GM21825 (cell line): ENCODE results near the gene NKX1-2.

Experiments used
- ATAC-seq: cut with Tn5 transposase; IDR thresholded peaks from one replicate; pipeline ENCODE4 v1.9.1; 2021; ENCODE audit warnings: mild to moderate bottlenecking, moderate library complexity; ENCODE audit not compliant: unreplicated experiment

Gene NKX1-2

DNA sequence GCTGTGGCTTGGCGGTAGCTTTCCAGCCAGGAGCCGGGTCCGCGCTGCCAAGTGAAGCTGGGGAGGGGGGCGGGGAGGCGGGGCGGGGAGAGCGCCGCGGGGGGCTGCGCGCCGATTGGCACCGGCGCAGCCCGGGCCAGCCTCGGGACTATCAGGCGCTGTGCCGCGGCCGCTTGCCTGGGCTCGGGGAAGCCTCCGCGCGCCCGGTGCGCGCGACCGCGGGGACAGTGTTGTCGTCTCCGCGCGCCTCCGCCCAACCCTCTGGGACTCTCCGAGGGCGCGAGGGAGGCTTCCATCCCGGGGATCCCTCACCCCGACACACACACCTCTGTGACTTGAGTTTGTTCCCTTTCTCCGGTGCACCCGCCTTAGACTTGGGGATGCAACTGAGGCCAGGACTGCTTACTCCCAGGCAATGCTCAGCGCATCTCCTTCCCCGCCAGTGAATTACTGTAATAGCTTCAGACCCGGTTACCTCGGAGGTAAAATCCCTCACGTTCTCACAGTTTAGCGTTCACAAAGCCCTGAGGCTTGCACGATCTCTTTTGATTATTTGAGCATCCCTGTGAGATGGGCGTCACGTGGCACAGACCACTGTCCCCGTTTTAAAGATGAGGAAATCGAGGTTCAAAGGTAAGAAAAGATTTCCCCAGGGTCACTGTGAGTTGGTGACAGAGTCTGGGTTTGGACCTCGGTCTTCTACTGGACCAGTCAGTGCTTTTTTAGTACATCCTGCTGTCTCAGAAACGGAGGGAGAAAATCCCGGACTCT, at the start of gene NKX1-2:
Gene NKX1-2 (minus strand): TSS at position 24 of the 771 bp plus-strand sequence. CDS start 92 bp downstream, outside the sequence.
- no peak for ATAC-seq

DNA sequence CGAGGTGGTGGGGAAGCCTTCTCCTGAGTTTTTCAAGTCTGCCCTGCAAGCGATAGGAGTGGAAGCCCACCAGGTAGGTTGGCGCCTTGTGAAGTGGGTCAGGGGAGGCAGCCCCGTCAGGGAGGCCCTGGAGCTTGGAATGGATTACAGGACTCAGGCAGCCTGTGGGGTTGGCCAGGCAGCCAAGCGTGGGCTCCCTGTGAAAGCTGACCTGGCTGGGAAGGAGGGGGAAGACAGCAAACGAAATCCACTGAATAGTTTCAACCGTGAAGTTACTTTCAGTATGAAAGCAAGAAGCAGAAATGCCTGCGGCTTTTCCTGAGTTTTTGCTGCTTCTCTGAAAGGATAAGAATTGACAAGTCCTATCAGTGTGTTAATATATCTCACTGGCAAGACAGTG, 48.2 kb upstream of the NKX1-2 start:
- no peak for ATAC-seq

DNA sequence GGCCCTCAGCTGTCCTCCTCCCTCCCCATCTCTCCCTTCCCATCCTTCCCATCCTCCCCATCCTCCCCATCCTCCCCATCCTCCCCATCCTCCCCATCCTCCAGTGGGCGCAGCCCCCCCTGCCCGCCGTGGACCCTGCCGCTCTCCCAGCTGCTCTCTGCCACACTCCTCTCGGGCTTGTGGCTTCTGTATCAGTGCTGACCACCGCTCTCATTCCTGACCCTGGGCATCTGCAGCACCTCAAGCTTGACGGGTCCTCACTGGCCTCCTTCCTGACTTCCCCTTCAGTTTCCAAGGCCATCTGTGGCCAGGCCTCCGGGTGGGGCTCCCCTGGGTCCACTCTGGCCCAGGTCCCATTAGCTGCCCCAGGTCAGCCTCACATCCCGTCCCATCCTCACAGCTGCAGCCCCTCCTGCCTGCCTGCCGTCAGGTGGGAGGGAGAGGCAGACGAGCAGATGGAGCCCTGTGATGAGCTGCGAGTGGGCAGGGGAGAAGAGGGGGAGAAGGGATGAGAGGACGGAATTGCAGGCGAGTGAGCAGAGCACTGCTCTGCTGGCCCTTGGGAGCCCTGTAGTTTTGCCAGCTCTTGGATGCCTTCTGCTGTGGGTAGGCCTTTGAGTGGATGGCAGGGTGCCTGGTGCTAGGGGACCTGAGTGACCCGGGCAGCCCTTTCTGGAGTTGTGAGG, 47.5 kb upstream of the NKX1-2 start:
- ATAC-seq: no peak

DNA sequence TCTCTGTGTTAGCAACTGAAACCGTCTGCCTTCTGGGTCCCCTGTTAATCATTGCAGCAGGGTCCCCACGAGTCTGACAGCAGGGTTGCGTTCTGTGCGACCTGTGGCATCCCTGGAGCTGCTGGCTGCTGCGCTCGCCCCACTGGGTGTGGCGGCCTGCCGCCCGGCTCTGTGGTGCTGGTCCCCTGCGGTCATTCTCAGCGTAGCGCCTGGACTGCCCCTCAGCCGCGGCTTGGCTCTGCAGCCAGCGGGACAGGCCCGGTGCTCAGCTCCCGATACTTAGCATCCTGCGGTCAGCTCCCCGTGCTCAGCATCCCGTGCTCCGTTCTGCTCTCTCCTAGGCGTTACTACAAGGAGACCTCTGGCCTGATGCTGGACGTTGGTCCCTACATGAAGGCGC, 46.8 kb upstream of the NKX1-2 start:
- ATAC-seq: no peak

DNA sequence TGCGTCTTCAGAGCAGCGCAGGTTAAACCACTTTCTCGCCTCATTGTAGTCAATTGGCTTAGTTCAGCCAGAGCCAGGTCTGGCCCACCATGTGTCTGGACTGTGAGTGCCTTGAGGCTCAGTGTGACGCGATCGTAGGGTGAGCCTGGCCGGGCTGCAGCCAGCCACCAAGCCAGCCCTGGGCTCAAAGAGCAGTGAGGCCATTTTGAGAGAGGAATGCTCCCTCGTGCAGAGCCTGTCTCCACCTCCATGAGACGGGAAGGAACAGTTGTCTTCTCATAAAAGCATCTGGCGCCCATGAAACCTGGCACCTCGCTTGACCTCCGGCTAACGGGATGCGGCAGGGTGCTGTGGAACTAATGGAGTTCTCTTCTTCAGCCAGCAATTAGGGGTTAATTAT, 46.3 kb upstream of the NKX1-2 start:
- no peak for ATAC-seq

DNA sequence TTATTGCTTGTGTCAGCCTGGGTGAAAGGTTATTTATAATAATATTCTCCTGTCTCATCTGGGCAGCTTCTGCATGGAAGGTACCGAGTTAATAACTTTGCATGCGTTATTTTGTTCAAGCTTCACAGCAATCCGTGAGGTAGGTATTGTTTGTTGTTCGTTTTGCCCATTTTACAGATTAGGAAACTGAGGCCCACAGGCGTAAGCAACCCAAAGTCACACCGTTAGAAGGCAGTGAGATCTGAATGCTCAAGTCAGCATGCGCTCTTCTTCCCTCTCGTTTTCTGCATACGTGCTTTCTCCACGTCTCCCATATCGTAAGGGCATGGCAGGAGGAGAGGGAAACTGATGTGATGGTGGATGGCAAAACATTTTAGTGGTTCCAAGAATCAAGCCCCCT, 45.9 kb upstream of the NKX1-2 start:
- no peak for ATAC-seq

DNA sequence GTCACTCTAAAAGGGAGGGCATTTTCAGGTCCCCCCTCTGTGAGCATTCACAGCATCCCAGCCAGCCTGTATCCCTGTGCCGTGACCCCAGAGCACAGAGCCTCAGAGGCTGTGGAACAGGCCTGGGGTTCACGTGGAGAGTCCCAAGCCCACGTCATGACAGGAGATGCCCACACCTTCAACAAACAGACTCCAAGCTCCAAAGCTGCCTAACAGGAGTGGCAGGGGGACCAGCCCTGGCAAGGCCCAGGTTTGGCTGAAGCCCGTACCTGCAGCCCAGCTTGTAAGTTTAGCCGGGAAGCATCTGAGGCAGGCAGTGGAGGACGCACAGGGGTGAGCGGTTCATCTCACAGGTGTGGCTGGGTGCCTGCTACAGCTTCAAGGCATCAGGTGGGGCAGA, 45.3 kb upstream of the NKX1-2 start:
- ATAC-seq: no peak

DNA sequence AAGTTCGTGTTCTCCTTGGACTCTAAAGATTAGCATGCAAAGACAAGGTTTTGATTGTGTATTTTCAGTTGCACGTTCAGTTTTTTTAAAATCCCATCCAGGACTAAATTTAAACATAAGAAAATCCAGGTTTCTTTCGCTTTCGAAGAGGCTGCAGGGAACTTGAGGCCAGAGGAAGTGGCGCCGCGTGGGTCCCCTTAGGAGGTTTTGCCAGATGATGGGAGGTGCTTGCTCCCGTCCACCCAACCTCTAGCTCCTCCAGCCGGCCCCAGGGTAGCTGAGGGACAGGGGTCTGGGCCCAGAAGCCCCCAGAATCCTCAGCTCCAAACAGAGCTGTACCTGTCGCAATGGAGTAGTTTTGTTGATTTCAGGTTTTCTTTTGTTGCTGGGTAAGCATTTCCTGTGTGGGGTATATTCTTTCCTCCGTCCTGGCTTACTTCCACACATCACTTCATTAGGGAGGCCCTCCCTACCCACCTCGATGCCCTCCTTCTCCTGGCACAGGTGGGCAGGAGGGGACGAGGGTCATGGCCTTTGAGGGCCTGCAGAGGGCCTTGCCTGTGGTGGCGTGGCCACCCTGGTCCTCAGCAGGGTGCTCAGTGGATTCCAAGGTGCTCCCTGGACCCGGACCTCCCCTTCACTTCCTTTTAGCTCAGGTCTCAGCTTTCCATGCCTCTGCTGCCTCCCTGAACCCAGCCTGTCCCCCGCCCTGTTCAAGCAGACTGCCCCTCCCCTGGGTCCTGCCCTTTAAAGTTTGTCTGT, 44.4 kb upstream of the NKX1-2 start:
- no peak for ATAC-seq

DNA sequence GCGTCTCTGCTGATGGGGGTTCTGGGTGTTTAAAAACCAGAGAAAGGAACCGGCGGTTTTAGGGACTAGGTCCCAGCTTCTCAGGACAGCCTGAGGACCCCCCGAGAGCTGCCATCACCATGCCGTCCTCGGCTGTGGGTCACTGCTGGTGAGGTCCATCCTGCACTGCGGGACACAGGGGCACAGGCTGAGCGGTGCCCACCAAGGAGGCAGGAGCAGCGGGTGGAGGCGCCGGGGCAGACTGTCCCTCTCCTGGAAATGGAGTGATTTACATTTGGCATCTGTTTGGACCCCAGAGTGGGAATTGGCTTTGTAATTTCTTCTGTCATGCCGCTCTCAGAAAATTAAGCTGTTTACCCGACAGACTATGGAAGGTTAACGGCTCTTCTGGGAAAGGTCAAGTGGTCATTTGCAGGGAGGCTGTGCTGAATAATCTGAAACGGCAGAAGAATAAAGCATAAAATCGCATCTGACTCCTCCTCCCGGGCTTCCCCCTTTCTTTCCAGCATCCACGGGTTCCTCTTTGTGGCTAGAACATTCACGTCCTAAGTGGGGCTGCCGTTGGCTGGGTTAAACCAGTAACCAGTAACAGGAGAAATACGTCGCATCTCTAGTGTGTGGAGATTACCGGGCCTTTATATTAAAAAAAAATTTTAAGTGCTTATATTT, 43.5 kb upstream of the NKX1-2 start:
- no peak for ATAC-seq

DNA sequence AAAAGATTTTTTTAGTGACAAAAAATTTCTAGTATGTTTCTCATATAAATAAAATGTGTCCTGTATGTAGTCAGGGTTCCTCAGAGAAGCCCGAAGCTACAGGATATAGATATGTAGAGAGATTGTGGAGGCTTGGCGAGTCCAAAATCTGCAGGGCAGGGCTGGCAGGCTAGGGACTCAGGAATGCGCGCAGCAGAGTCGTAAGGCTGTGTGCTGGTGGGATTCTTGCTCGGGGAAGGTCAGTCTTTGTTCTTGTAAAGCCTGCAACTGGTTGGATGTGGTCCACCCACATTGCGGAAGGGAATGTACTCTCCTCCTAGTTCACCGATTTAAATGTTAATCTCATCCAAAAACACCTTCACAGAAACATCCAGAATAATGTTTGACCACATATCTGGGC, 42.4 kb upstream of the NKX1-2 start:
- no peak for ATAC-seq

DNA sequence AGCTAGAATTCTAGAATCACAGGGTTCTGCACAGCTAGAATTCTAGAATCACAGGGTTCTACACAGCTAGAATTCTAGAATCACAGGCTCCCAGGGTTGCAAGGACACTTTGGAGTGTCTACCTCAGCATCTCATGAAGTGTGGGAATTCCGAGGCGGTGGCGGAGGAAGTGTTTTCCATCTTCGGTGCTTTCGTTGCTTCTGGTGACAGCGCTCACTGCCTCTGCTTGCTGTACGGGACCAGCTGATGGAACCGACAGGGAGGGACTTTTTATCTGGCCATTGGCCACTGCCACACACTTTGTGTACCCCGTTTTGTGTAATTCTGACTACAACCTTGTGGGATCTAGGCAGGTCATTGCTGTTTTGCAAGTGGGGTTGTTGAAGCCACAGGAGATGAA, 41.3 kb upstream of the NKX1-2 start:
- no peak for ATAC-seq

DNA sequence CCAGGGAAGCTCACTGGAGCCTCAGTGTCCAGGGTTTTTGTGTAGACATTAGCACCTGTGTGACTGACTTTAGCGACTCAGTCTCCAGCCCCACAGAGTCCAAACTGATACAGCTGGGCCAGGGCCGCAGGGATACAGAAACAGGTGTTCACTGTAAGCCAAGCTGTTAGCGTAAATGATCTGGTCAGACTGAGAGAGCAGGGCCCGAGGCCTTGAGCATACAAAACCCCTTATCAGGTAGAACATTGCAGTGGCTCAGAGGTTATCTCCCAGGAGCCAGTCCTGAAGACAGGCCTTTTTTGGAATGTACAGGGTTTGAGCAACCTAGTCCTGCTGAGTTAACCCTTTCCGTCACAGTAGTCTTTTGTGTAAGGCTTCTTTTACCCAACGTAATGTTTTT, 36.8 kb upstream of the NKX1-2 start:
- ATAC-seq: no peak

DNA sequence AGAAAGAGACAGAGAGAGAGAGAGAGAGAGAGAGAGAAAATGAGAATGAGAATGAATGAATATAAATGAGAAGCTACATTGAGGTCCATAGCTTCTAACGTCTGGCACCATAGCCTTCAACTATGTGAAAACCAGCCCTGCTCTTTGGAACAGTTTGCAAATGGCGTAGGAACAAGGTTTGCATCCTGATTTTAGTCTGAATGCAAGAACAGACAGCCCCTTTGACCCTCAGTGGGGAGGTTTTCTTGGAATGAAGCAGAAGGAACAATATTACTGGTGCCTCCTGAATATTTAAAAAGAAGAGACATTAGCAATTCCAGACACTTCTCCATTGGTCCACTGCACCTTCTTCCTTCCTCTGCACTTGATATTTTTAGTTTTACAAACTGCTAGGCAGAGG, 34.8 kb upstream of the NKX1-2 start:
- ATAC-seq: no peak

DNA sequence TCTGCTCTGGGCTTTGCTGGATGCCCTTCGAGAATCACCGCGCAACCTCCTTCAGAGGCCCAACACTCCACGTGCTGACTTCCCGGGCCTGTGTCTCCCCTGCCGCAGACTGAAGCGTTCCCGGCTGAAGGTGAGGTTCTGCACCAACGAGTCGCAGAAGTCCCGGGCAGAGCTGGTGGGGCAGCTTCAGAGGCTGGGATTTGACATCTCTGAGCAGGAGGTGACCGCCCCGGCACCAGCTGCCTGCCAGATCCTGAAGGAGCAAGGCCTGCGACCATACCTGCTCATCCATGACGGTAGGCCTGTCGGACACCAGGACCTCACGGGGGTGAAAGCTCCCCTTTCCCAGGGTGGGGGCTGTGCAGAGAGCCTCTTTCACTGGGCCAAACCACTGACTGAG, 34.2 kb upstream of the NKX1-2 start:
- ATAC-seq: no peak

DNA sequence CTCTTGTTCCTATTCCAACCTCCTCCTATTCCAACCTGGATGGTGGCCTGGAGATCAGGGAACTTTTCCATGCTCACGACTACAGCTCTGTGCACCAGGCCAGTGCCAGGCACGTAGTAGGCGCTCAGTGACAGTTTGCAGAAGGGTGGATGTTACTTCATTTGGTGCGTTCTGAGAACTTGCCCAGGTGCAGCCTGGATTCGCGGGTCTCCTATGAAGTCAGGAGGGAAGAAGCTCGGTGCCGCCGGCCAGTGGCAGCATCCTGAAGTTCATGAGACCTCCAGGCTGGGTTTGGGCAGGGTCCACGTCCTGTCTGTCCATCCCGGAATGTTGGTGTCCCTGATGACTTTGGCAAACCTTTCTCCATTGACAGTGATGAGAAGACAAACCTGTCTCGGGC, 33.0 kb upstream of the NKX1-2 start:
- ATAC-seq: no peak

DNA sequence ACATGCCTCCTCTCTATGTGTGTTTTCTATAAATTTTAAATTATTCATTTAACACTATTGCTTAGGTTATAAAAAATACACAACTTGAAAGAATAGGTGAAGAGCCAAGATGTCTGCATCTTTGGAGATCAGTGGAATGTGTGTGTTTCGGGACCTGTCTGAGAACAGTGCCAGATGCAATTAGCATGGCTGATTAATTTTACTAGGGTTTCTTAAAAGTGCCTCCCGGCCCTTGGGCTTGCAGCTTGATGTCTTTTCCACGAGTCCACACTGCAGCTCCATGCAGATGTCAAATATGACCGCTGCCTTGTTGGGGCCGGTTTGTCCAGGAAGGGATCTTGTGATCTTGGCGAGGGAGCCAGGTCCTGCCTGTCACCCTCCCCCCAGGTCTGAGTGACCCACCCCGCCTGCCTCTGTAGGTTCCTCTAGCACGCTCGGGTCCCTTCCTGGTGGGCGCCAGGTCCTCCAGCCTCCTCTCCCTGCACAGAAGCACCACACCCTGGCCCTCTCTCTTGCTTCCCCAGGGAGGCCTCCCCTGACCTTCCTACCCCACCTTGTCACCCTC, 32.5 kb upstream of the NKX1-2 start:
- no peak for ATAC-seq

DNA sequence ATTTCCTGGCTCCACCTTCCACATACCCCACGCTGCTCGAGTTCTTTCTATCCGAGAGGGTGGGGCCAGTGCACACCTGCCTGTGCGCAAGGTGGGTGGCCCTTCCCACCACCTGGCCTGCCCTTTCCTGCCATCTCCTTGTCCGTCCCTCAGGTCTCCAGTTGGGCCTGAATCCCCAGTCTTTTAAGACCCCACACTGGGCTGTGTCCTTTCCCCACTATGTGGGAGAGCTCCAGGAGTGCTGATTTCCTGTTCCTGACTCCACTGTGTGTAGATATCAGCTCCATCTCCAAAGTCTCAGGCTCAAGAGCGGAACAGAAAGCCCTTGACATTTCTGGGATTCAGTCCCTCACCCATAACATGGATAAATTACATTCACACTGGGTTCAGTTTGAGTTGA, 31.9 kb upstream of the NKX1-2 start:
- no peak for ATAC-seq

DNA sequence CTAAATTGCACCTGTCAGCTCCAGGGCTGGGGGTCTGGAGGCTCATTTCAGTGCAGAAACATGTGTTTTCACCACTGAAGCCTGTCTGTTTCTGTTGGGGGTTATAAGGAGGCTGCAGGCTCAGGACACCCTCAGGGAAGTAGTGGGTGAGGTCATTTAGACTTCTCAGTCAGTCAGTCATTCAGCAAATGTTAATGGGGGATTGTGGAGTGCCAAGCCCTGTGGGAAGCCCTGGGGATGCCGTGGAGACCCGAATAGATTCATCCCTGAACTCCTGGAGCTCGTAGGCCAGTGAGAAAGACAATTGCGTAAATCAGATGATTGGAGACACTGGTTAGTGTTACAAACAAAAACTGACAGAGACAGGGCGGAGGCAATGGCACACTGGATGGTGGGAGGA, 31.0 kb upstream of the NKX1-2 start:
- no peak for ATAC-seq

DNA sequence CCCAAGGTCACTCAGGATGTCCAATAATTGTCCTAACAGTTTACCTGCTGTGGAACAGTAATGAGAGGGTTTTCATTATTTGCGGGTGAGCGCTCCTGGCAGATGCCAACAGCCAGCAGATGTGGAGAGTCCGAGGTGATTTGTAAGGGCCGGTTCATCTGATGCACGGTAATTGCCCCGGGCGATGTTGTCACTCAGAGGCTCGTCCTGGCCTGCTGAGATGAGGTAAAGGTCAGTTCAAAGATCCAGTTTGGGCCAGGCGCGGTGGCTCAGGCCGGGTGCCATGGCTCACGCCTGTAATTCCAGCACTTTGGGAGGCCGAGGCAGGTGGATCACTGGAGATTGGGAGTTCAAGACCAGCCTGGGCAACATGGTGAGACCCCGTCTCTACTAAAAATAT, 28.7 kb upstream of the NKX1-2 start:
- no peak for ATAC-seq

DNA sequence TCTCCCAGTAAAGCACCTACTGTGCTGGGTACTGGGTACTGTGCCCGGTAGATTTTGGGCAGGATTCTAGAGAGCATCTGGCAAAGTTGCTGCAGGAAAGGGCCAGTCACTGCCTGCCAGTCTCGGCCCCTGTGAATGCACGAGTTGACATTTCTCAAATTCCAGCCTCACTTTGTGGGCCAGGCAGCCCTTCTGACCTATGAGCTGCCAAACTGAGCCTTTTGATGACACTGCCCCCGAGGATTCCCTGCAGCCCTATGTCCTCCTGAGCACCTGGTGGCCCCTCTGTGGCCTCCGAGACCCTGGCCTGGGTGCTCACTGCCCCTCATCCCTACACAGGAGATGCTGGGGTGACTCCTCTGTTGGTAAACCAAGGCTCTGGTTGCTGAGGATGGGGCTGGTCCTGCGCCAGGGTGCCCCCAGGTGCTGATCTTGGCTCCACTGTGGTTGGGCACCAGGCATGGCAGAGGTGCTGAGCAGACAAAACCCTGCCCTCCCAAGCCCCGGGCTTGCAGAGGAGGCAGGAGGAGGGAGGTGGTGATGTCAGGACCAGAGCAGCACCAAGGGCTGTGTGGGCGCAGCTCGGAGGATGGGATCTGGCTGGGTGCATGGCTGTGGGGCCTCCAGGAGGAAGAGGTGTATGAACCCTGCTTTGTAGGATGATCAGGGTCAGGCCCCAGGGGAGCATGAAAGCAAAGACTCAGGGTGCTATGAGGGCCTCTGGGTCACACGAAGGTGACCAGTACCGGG, 28.0 kb upstream of the NKX1-2 start:
- no peak for ATAC-seq
